ENCODE results near the gene SLC2A9. TPM values are rescaled to one million over a fixed set of nuclear protein-coding genes. Genes with fewer than 3 reads are reported as not detected.

Gene SLC2A9
- total and polyA plus RNA-seq, 2 of the 8 experiments (the other 6 are each of a cell fraction or from before 2014, with no cell fraction given) = 0.20 to 0.26 TPM

DNA sequence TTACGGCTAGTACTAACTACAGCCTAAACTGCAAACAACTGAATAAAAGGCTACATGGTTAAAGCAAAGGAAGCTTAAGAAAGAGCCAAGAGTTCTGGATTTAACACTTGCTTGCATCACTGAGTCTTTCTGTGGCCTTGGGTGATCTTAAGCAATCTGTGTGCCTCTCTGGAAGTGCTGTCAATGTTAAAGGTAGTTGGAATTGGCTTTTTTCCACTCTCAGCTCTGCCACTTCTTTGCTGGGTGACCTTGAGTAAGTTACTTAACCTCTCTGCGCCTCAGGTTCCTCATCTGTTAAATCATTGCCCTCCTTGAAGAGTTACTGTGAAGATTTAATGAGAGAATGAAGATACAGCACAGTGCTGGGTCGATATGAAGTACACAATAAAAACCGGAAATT lies 15.7 kb downstream of the SLC2A9 start:
- no peak overlapping the region for H4K5ac ChIP-seq (ENCODE audit: insufficient read length, low read depth, low read length)
- no peaks in the 10 kb centered on the region for H3K9me3 ChIP-seq (ENCODE audit: insufficient read depth in 2 of 2, low read depth in 1 of 2, low read length in 1 of 2)
- no peak overlapping the region for H3K27ac ChIP-seq (ENCODE audit: low read depth, low read length)
- H3K56ac ChIP-seq (replicated peaks; ENCODE audit: insufficient read length, low read depth, low read length) = no peak overlapping the region
- no peak overlapping the region for H3K4me2 ChIP-seq (ENCODE audit: insufficient read depth in 1 of 2, low read depth in 2 of 2, low read length in 2 of 2)
- ChIA-PET POLR2A (ENCODE audit: partially characterized antibody) (no interaction called here), CTCF (ENCODE audit: partially characterized antibody) (interaction anchor here (4.8 kb wide), 1 partner anchor 9 kb away, joined by 35 read pairs; no protein-coding TSS in a partner anchor)
- H3K18ac ChIP-seq (ENCODE audit: extremely low read depth, low read length) = no peak overlapping the region
- no peaks in the 10 kb centered on the region; a peak in 1 of 7 replicates for H3K27me3 ChIP-seq (replicated peaks in 1 of 4; ENCODE audit: control insufficient read depth in 3 of 4, extremely low read depth in 1 of 4, insufficient read depth in 3 of 4, low read length in 3 of 4)
- no peaks in the 10 kb centered on the region for H3K79me2 ChIP-seq (ENCODE audit: control insufficient read depth in 1 of 2, insufficient read depth in 2 of 2, low read length in 2 of 2)
- H3K14ac ChIP-seq (ENCODE audit: insufficient read length) = no peak overlapping the region
- no peak overlapping the region for H2AFZ ChIP-seq (ENCODE audit: low read length)
- no peak overlapping the region for H2BK5ac ChIP-seq (ENCODE audit: low read depth, low read length)
- DNase-seq (ENCODE audit: low read depth in 1 of 2, low spot score in 2 of 2) (no peak), FAIRE-seq (no peak)
- H4K8ac ChIP-seq (ENCODE audit: extremely low read depth, insufficient read depth, low read length) = no peak overlapping the region
- no peak overlapping the region for H2BK12ac ChIP-seq (ENCODE audit: low read depth, low read length)
- no peaks in the 10 kb centered on the region for H3K36me3 ChIP-seq (ENCODE audit: control insufficient read depth in 2 of 4, insufficient read depth in 4 of 4, low read length in 3 of 4)
- H2AK5ac ChIP-seq (ENCODE audit: low read depth, low read length) = no peak overlapping the region
- H4K20me1 ChIP-seq (replicated peaks in 1 of 2; ENCODE audit: control insufficient read depth in 1 of 2, insufficient read depth in 2 of 2, low read length in 2 of 2) = no peaks in the 10 kb centered on the region
- no peak overlapping the region for H2BK20ac ChIP-seq (ENCODE audit: low read length)
- no peaks in the 10 kb centered on the region for H3K79me1 ChIP-seq (ENCODE audit: low read depth, low read length)
- no peak overlapping the region for H2BK120ac ChIP-seq (replicated peaks; ENCODE audit: low read depth, low read length)
- H4K91ac ChIP-seq (replicated peaks; ENCODE audit: insufficient read length, low read length) = no peak overlapping the region
- no peak overlapping the region for H3K4me3 ChIP-seq (ENCODE audit: extremely low read depth in 1 of 4, insufficient read depth in 2 of 4, low read depth in 3 of 4, low read length in 4 of 4)
- H3K23me2 ChIP-seq (ENCODE audit: low read depth, low read length) = no peaks in the 10 kb centered on the region
- H3K23ac ChIP-seq (ENCODE audit: insufficient read length) = no peak overlapping the region
- no peak overlapping the region for H3K9ac ChIP-seq (replicated peaks in 1 of 4; ENCODE audit: extremely low read depth in 1 of 4, low read depth in 3 of 4, low read length in 3 of 4)
- no peak overlapping the region for H3K4ac ChIP-seq (replicated peaks; ENCODE audit: insufficient read length, low read depth, low read length)
- no peak overlapping the region for H2BK15ac ChIP-seq (ENCODE audit: low read length)
- no peaks in the 10 kb centered on the region for H3K4me1 ChIP-seq (replicated peaks in 1 of 4; ENCODE audit: control insufficient read depth in 3 of 4, insufficient read depth in 4 of 4, low read length in 3 of 4)
- 67% methylated on average over 4 of the region's 4 CpGs; no CpG with 5 or more reads in 1 of the 2 experiments for WGBS, 2 experiments (ENCODE audit: extremely low coverage in 1 of 2, insufficient coverage in 1 of 2, insufficient read length in 1 of 2, insufficient replicate concordance in 2 of 2, low coverage in 1 of 2, low lambda C conversion rate in 2 of 2, missing lambda C conversion rate in 1 of 2)
- no peak for TF ChIP-seq CEBPB (IDR thresholded peaks at IDR 0.05; ENCODE audit: low read depth, low read length)
- TF ChIP-seq ASH2L (IDR thresholded peaks at IDR 0.05; ENCODE audit: low read length) = no peak
- TF ChIP-seq RXRA (IDR thresholded peaks at IDR 0.05; ENCODE audit: insufficient read depth, low read depth, low read length) = no peak
- no peak for TF ChIP-seq KDM4A (IDR thresholded peaks at IDR 0.05; ENCODE audit: low read depth, low read length, severe bottlenecking)
- TF ChIP-seq, protein P1, sequence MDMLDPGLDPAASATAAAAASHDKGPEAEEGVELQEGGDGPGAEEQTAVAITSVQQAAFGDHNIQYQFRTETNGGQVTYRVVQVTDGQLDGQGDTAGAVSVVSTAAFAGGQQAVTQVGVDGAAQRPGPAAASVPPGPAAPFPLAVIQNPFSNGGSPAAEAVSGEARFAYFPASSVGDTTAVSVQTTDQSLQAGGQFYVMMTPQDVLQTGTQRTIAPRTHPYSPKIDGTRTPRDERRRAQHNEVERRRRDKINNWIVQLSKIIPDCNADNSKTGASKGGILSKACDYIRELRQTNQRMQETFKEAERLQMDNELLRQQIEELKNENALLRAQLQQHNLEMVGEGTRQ (IDR thresholded peaks at IDR 0.05; ENCODE audit: low read length) = no peak
- no peak for TF ChIP-seq HDAC2 (IDR thresholded peaks at IDR 0.05; ENCODE audit: borderline replicate concordance in 1 of 2, low read depth in 2 of 2, low read length in 2 of 2)
- TF ChIP-seq, protein P2, sequence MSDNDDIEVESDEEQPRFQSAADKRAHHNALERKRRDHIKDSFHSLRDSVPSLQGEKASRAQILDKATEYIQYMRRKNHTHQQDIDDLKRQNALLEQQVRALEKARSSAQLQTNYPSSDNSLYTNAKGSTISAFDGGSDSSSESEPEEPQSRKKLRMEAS (IDR thresholded peaks at IDR 0.05) = no peak
- TF ChIP-seq HDAC6 (IDR thresholded peaks at IDR 0.05; ENCODE audit: low read depth, low read length) = no peak
- no peak for TF ChIP-seq CREB1 (IDR thresholded peaks at IDR 0.05)
- TF ChIP-seq NRF1 (IDR thresholded peaks at IDR 0.05; ENCODE audit: low read depth, low read length) = no peak
- TF ChIP-seq TAF1 (IDR thresholded peaks at IDR 0.05; ENCODE audit: low read depth, low read length) = no peak
- TF ChIP-seq TCF12 (IDR thresholded peaks at IDR 0.05; ENCODE audit: low read depth, low read length) = no peak
- no peak for TF ChIP-seq PHF8 (conservative IDR thresholded peaks at IDR 0.05; ENCODE audit: low read depth, low read length)
